GM18505 (cell line): Measurements from ENCODE around the gene CTNNA2.

ENCODE experiments used
- ATAC-seq: cut with Tn5 transposase; IDR thresholded peaks from one replicate; pipeline ENCODE4 v1.9.1; 2021; ENCODE audit not compliant: unreplicated experiment
- POLR2A ChIP-seq: IDR thresholded peaks from 4 replicates; pipeline ENCODE4 v1.6.1; 2011; ENCODE audit warnings: borderline replicate concordance; ENCODE audit not compliant: insufficient read depth, insufficient read length; ENCODE audit errors: extremely low read depth

CTNNA2 gene

GRCh38 chr2:79702905-79703304 is 190.1 kb downstream of the CTNNA2 start:
- ATAC-seq: no peak
- TF ChIP-seq POLR2A: no peak

GRCh38 chr2:79711098-79711497 is 198.2 kb downstream of the CTNNA2 start:
- no peak for ATAC-seq
- no peak for TF ChIP-seq POLR2A

GRCh38 chr2:79713131-79713785 is 200.4 kb downstream of the CTNNA2 start:
- no peak for TF ChIP-seq POLR2A
- ATAC-seq: no peak

- ATAC-seq: no peak
These were observed 201.4 kb downstream of the CTNNA2 start for GRCh38 chr2:79714283-79714682.

GRCh38 chr2:79715338-79715737 is 202.5 kb downstream of the CTNNA2 start:
- TF ChIP-seq POLR2A: no peak
- ATAC-seq: no peak

More at GRCh38 chr2:79714283-79714682, 201.4 kb downstream of the CTNNA2 start:
- no peak for TF ChIP-seq POLR2A

GRCh38 chr2:79716266-79716665 is 203.4 kb downstream of the CTNNA2 start:
- ATAC-seq: no peak
- no peak for TF ChIP-seq POLR2A

- no peak for TF ChIP-seq POLR2A
- ATAC-seq: no peak
These were observed 204.6 kb downstream of the CTNNA2 start for GRCh38 chr2:79717364-79718007.

- no peak for TF ChIP-seq POLR2A
- ATAC-seq: no peak
These were observed 208.2 kb downstream of the CTNNA2 start for GRCh38 chr2:79721061-79721460.

GRCh38 chr2:79721966-79722365 is 209.1 kb downstream of the CTNNA2 start:
- ATAC-seq: no peak
- no peak for TF ChIP-seq POLR2A

GRCh38 chr2:79723830-79724229 is 211.0 kb downstream of the CTNNA2 start:
- ATAC-seq: no peak
- no peak for TF ChIP-seq POLR2A

GRCh38 chr2:79729532-79729931 is 216.7 kb downstream of the CTNNA2 start:
- no peak for TF ChIP-seq POLR2A

GRCh38 chr2:79734518-79734917 is 221.7 kb downstream of the CTNNA2 start:
- ATAC-seq: no peak
- TF ChIP-seq POLR2A: no peak

More at GRCh38 chr2:79729532-79729931, 216.7 kb downstream of the CTNNA2 start:
- no peak for ATAC-seq

GRCh38 chr2:79740879-79741443 is 228.1 kb downstream of the CTNNA2 start:
- no peak for TF ChIP-seq POLR2A
- ATAC-seq: no peak

- ATAC-seq: no peak
These were observed 237.5 kb downstream of the CTNNA2 start for GRCh38 chr2:79750321-79750720.

More at GRCh38 chr2:79750321-79750720, 237.5 kb downstream of the CTNNA2 start:
- TF ChIP-seq POLR2A: no peak
